IMR-90 (cell line): ENCODE results near the gene TAF4. TPM values are rescaled to one million over a fixed set of nuclear protein-coding genes. Genes with fewer than 3 reads are reported as not detected.

Source experiments
- ATAC-seq: fragments of 200-7000 bp; cut with Tn5 transposase; 2 replicates; pipeline ENCODE4 v1.9.1; 2020; ENCODE audit warnings: low read depth, mild to moderate bottlenecking, moderate library complexity
- BruUV-seq: library from RNA; stranded (reverse); fragments of 400-500 nt; replicated peaks from 2 replicates; lab custom pipeline; 2021; lab: Mats Ljungman, UMichigan
- CTCF ChIA-PET: fragments of 300-600 bp; formaldehyde crosslinking; extraction: SDS; loops from one replicate; lab custom pipeline; 2021; ENCODE audit warnings: antibody characterized with exemption; lab: Yijun Ruan, JAX
- POLR2A ChIA-PET: fragments of 300-600 bp; sonication (Branson Sonifier 250); formaldehyde crosslinking; loops from one replicate; lab custom pipeline; 2022; ENCODE audit warnings: antibody characterized with exemption; ENCODE audit not compliant: unreplicated experiment; lab: Charles Lee
- DNase-seq: peaks from one replicate; pipeline ENCODE4 v3.0.0; 2013
- H2AFZ ChIP-seq: replicated peaks from 2 replicates; pipeline ENCODE3; 2013; ENCODE audit warnings: low read length, mild to moderate bottlenecking; ENCODE audit not compliant: poor library complexity
- H2AK5ac ChIP-seq: 2 replicates; pipeline ENCODE4 v1.6.1; 2013; ENCODE audit warnings: low read depth, low read length, inconsistent platforms
- H2AK9ac ChIP-seq: replicated peaks from 2 replicates; pipeline ENCODE3; 2013; ENCODE audit warnings: mild to moderate bottlenecking, low read depth, low read length, moderate library complexity; ENCODE audit not compliant: poor library complexity
- H2BK120ac ChIP-seq: 2 replicates; pipeline ENCODE4 v1.6.1; 2013; ENCODE audit warnings: low read depth, low read length, inconsistent platforms
- H2BK15ac ChIP-seq: 3 replicates; pipeline ENCODE4 v1.6.1; 2013; ENCODE audit warnings: low read depth, low read length, inconsistent platforms
- H2BK20ac ChIP-seq: 2 replicates; pipeline ENCODE4 v1.6.1; 2013; ENCODE audit warnings: low read depth, mild to moderate bottlenecking, inconsistent platforms, low read length, moderate library complexity
- H2BK5ac ChIP-seq: 2 replicates; pipeline ENCODE4 v1.6.1; 2013; ENCODE audit warnings: mild to moderate bottlenecking, low read depth, low read length, inconsistent platforms; ENCODE audit not compliant: poor library complexity, severe bottlenecking
- H3K14ac ChIP-seq: replicated peaks from 2 replicates; pipeline ENCODE4 v1.6.1; 2013; ENCODE audit warnings: low read depth, low read length, inconsistent platforms
- H3K18ac ChIP-seq: 2 replicates; pipeline ENCODE4 v1.6.1; 2013; ENCODE audit warnings: low read depth, low read length, control low read depth
- H3K23ac ChIP-seq: 2 replicates; pipeline ENCODE4 v1.6.1; 2013; ENCODE audit warnings: low read depth, low read length, inconsistent platforms
- H3K27ac ChIP-seq: 2 replicates; pipeline ENCODE4 v1.5.1; 2013; ENCODE audit warnings: mild to moderate bottlenecking, control low read depth, low read length; ENCODE audit not compliant: insufficient read depth
- H3K27me3 ChIP-seq: 2 replicates; pipeline ENCODE4 v1.6.1; 2013; ENCODE audit warnings: low read length; ENCODE audit not compliant: control insufficient read depth, insufficient read depth
- H3K36me3 ChIP-seq: 2 replicates; pipeline ENCODE4 v1.6.1; 2013; ENCODE audit warnings: low read length, mixed read lengths; ENCODE audit not compliant: control insufficient read depth, insufficient read depth
- H3K4ac ChIP-seq: 2 replicates; pipeline ENCODE4 v1.6.1; 2013; ENCODE audit warnings: low read depth, low read length, inconsistent platforms
- H3K4me1 ChIP-seq: 2 replicates; pipeline ENCODE4 v1.6.1; 2013; ENCODE audit warnings: low read length, mixed read lengths; ENCODE audit not compliant: control insufficient read depth, insufficient read depth
- H3K4me2 ChIP-seq: 2 replicates; pipeline ENCODE4 v1.6.1; 2013; ENCODE audit warnings: low read depth, mild to moderate bottlenecking, control low read depth, low read length, moderate library complexity
- H3K4me3 ChIP-seq: 2 replicates; pipeline ENCODE4 v1.5.1; 2013; ENCODE audit warnings: low read depth, mild to moderate bottlenecking, control low read depth, low read length, moderate library complexity; ENCODE audit not compliant: insufficient read depth
- H3K56ac ChIP-seq: 2 replicates; pipeline ENCODE4 v1.6.1; 2013; ENCODE audit warnings: low read length, inconsistent platforms; ENCODE audit not compliant: insufficient read depth; ENCODE audit errors: extremely low read depth
- H3K79me1 ChIP-seq, 2 experiments: 2 replicates each; pipeline ENCODE4 v1.6.1; 2013; ENCODE audit warnings: low read length in 2 of 2, inconsistent platforms in 1 of 2, low read depth in 1 of 2
- H3K9ac ChIP-seq: 2 replicates; pipeline ENCODE4 v1.6.1; 2013; ENCODE audit warnings: low read depth, low read length, control low read depth
- H3K9me1 ChIP-seq: 2 replicates; pipeline ENCODE4 v1.6.1; 2013; ENCODE audit warnings: low read length, inconsistent platforms; ENCODE audit not compliant: insufficient read depth
- H3K9me3 ChIP-seq: 2 replicates; pipeline ENCODE4 v1.6.1; 2013; ENCODE audit warnings: low read length; ENCODE audit not compliant: control insufficient read depth, insufficient read depth
- H4K20me1 ChIP-seq: 2 replicates; pipeline ENCODE4 v1.6.1; 2013; ENCODE audit warnings: low read length, inconsistent platforms; ENCODE audit not compliant: insufficient read depth
- H4K5ac ChIP-seq: 2 replicates; pipeline ENCODE4 v1.6.1; 2013; ENCODE audit warnings: mild to moderate bottlenecking, low read depth, low read length, control low read depth
- H4K8ac ChIP-seq, 2 experiments: 2 replicates each; pipeline ENCODE4 v1.6.1; 2013; ENCODE audit warnings: low read depth in 2 of 2, low read length in 2 of 2, control low read depth in 1 of 2, inconsistent platforms in 1 of 2
- H4K91ac ChIP-seq: 2 replicates; pipeline ENCODE4 v1.6.1; 2013; ENCODE audit warnings: low read depth, low read length, inconsistent platforms; ENCODE audit not compliant: insufficient read depth
- BHLHE40 ChIP-seq: fragments of 150-350 bp; IDR thresholded peaks from 2 replicates; pipeline ENCODE4 v1.6.1; 2016; ENCODE audit warnings: mild to moderate bottlenecking, low read depth, low read length
- CEBPB ChIP-seq: IDR thresholded peaks from 2 replicates; pipeline ENCODE4 v1.6.1; 2012; ENCODE audit warnings: low read depth, low read length, improper control_type of control experiment
- CHD1 ChIP-seq: IDR thresholded peaks from 2 replicates; pipeline ENCODE4 v1.6.1; 2012; ENCODE audit warnings: low read depth, low read length, improper control_type of control experiment
- CTCF ChIP-seq: conservative IDR thresholded peaks from 2 replicates; pipeline ENCODE4 v1.5.1; 2012; ENCODE audit warnings: mild to moderate bottlenecking, low read depth, low read length, improper control_type of control experiment
- FOS ChIP-seq: fragments of 150-350 bp; IDR thresholded peaks from 2 replicates; pipeline ENCODE4 v1.6.1; 2016; ENCODE audit warnings: low read depth, low read length
- MAFK ChIP-seq: IDR thresholded peaks from 2 replicates; pipeline ENCODE4 v1.6.1; 2012; ENCODE audit warnings: low read depth, low read length, improper control_type of control experiment
- MAZ ChIP-seq: IDR thresholded peaks from 2 replicates; pipeline ENCODE4 v1.6.1; 2012; ENCODE audit warnings: low read depth, mild to moderate bottlenecking, low read length, improper control_type of control experiment, moderate library complexity, borderline replicate concordance
- MXI1 ChIP-seq: IDR thresholded peaks from 2 replicates; pipeline ENCODE4 v1.6.1; 2012; ENCODE audit warnings: low read depth, mild to moderate bottlenecking, low read length, moderate library complexity, borderline replicate concordance
- NFE2L2 ChIP-seq: fragments of 150-350 bp; IDR thresholded peaks from 2 replicates; pipeline ENCODE4 v1.6.1; 2016; ENCODE audit warnings: low read depth, mild to moderate bottlenecking, low read length
- POLR2A ChIP-seq: IDR thresholded peaks from 2 replicates; pipeline ENCODE4 v1.6.1; 2012; ENCODE audit warnings: mild to moderate bottlenecking, low read depth, low read length
- RAD21 ChIP-seq: IDR thresholded peaks from 2 replicates; pipeline ENCODE4 v1.6.1; 2012; ENCODE audit warnings: low read length, improper control_type of control experiment
- RCOR1 ChIP-seq: IDR thresholded peaks from 2 replicates; pipeline ENCODE4 v1.6.1; 2012; ENCODE audit warnings: mild to moderate bottlenecking, low read length, improper control_type of control experiment; ENCODE audit not compliant: insufficient replicate concordance
- RFX5 ChIP-seq: IDR thresholded peaks from 2 replicates; pipeline ENCODE4 v1.8.0; 2012; ENCODE audit warnings: low read depth, mild to moderate bottlenecking, low read length, moderate library complexity
- SMC3 ChIP-seq: fragments of 150-350 bp; IDR thresholded peaks from 2 replicates; pipeline ENCODE4 v1.6.1; 2016; ENCODE audit warnings: low read depth, mild to moderate bottlenecking, antibody characterized with exemption, low read length, moderate library complexity
- USF2 ChIP-seq: fragments of 150-350 bp; IDR thresholded peaks from 2 replicates; pipeline ENCODE4 v1.6.1; 2017; ENCODE audit warnings: mild to moderate bottlenecking, antibody characterized with exemption, low read length, low read depth
- WGBS, 2 experiments: methylation state at CpG; one replicate each; pipeline versions ENCODE4 v1.1.5 to v1.1.7; 2013; ENCODE audit warnings: missing lambda C conversion rate in 2 of 2; ENCODE audit not compliant: insufficient read length in 1 of 2; ENCODE audit errors: extremely low coverage in 2 of 2; 5-methylcytosine and 5-hydroxymethylcytosine counted together
- dilution Hi-C: fragments of 300-500 bp; cut with HindIII; formaldehyde crosslinking; loops from one replicate; pipeline ENCODE4 v1.14.3; 2018; ENCODE audit warnings: low sequenced_read_pairs; ENCODE audit not compliant: unreplicated experiment
- in situ Hi-C: fragments of 300-500 bp; cut with MboI; formaldehyde crosslinking; loops from 3 replicates; pipeline ENCODE4 v1.14.3; 2019; ENCODE audit warnings: low sequenced_read_pairs, inconsistent platforms, mixed read lengths
- intact Hi-C: fragments of 100-400 bp; cut with micrococcal nuclease; formaldehyde crosslinking; loops from 2 replicates; pipeline ENCODE4 v1.10.0; 2022
- polyA plus RNA-seq, 3 experiments: library from polyadenylated mRNA; depleted of rRNA; stranded (reverse); fragments of >200 nt; gene quantifications; 2 replicates each; pipeline ENCODE4 v1.2.3, GENCODE V29; 2012; ENCODE audit warnings: low replicate concordance in 1 of 3
- total RNA-seq: library from RNA; depleted of rRNA; stranded (reverse); fragments of >200 nt; gene quantifications from 2 replicates; pipeline ENCODE4 v1.2.3, GENCODE V29; 2012
- TF ChIP-seq, protein P1 (sequence below): fragments of 150-350 bp; IDR thresholded peaks from 2 replicates; pipeline ENCODE4 v1.6.1; 2016; ENCODE audit warnings: low read depth, mild to moderate bottlenecking, low read length, moderate library complexity, borderline replicate concordance

The TAF4 gene
- total and polyA plus RNA-seq, 2 of the 4 experiments (the other 2 are of a cell fraction): 1.4 to 5.1 TPM

- CTCF ChIA-PET: no interaction called here
- in situ Hi-C loops (no loop called here), intact Hi-C loops (no loop called here), dilution Hi-C loops (no loop called here)
- H3K27me3 ChIP-seq: peaks cover 6% of the 10 kb centered on the region
- DNase-seq: no peak
- WGBS, 2 experiments: 41% methylated on average over 10 of the region's 16 CpGs; no CpG with 5 or more reads in 1 of the 2 experiments
- no peak overlapping the region for H2AFZ ChIP-seq
- no peak overlapping the region for H2AK5ac ChIP-seq
- no peaks in the 10 kb centered on the region for H3K36me3 ChIP-seq
- H2BK20ac ChIP-seq: no peak overlapping the region
- H4K20me1 ChIP-seq: no peaks in the 10 kb centered on the region
- no peak overlapping the region for H4K91ac ChIP-seq
- no peak overlapping the region for H3K4me2 ChIP-seq
- no peak overlapping the region for H2BK120ac ChIP-seq
- no peak overlapping the region for H3K27ac ChIP-seq
- H3K18ac ChIP-seq: no peak overlapping the region
- no TSS peak for BruUV-seq
- ATAC-seq: no peak
- TF ChIP-seq, protein P1, sequence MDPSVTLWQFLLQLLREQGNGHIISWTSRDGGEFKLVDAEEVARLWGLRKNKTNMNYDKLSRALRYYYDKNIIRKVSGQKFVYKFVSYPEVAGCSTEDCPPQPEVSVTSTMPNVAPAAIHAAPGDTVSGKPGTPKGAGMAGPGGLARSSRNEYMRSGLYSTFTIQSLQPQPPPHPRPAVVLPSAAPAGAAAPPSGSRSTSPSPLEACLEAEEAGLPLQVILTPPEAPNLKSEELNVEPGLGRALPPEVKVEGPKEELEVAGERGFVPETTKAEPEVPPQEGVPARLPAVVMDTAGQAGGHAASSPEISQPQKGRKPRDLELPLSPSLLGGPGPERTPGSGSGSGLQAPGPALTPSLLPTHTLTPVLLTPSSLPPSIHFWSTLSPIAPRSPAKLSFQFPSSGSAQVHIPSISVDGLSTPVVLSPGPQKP: no peak
- no peak for TF ChIP-seq CTCF
- no peak for TF ChIP-seq RCOR1
- TF ChIP-seq FOS: no peak
- no peak for TF ChIP-seq RAD21
- TF ChIP-seq SMC3: no peak
- no peak for TF ChIP-seq RFX5
- TF ChIP-seq CHD1: no peak
- no peak for TF ChIP-seq MXI1
- TF ChIP-seq POLR2A: no peak
- TF ChIP-seq BHLHE40: no peak
- TF ChIP-seq CEBPB: no peak
- no peak for TF ChIP-seq MAFK
- no peak for TF ChIP-seq MAZ
- TF ChIP-seq NFE2L2: no peak
- TF ChIP-seq USF2: no peak
- H3K4me3 ChIP-seq: no peak overlapping the region
- H2BK5ac ChIP-seq: no peak overlapping the region
- POLR2A ChIA-PET: no interaction called here
- no peak overlapping the region for H3K9ac ChIP-seq
- H3K14ac ChIP-seq: no peak overlapping the region
- peaks cover 23% of the 10 kb centered on the region for H3K9me3 ChIP-seq
- no peak overlapping the region for H2AK9ac ChIP-seq
- H3K4ac ChIP-seq: no peak overlapping the region
- H3K79me1 ChIP-seq: no peaks in the 10 kb centered on the region
- H3K23ac ChIP-seq: no peak overlapping the region
- no peak overlapping the region for H4K5ac ChIP-seq
- H4K8ac ChIP-seq: no peak overlapping the region
- no peak overlapping the region for H3K56ac ChIP-seq
- no peak overlapping the region for H2BK15ac ChIP-seq
- no peaks in the 10 kb centered on the region for H3K4me1 ChIP-seq
- H3K9me1 ChIP-seq: no peaks in the 10 kb centered on the region
These were observed 32.3 kb upstream of the TAF4 start for GRCh38 chr20:62097881-62098407.
